ENCODE measurements around the gene ITPR2.
"Not testable (repeated sequence)": the region's sequence is repeated elsewhere in the genome, so short reads cannot be mapped to it uniquely, and the experiment has no call there.

Gene ITPR2

GRCh38 chr12:26319511-26319910 is 513.5 kb downstream of the ITPR2 start:
- no peak for DNase-seq

DNA sequence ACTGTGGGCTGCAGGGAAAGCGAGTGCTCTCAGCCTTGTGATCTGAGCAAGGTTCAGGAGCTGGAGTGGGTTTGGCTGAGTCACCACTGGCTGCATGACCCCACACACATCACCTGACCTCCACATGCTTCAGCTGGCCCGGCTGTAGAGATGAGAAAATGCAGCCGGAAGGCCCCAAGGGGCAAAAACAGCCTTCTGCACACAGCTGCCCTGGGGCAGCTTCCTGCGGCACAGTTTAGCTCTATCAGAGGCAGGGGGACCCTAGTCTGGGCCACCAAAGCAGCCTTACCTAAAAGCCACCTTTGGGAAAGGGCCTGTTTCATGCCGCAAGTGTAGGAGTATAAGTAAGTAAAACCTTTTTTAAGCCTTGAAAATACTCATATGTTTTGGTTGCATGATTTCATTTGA is 514.3 kb downstream of the ITPR2 start:
- no peak for DNase-seq

- no peak for DNase-seq
These were observed 514.9 kb downstream of the ITPR2 start for GRCh38 chr12:26317942-26318575.

GRCh38 chr12:26314103-26314502 is 518.9 kb downstream of the ITPR2 start:
- DNase-seq: not testable (repeated sequence)

DNA sequence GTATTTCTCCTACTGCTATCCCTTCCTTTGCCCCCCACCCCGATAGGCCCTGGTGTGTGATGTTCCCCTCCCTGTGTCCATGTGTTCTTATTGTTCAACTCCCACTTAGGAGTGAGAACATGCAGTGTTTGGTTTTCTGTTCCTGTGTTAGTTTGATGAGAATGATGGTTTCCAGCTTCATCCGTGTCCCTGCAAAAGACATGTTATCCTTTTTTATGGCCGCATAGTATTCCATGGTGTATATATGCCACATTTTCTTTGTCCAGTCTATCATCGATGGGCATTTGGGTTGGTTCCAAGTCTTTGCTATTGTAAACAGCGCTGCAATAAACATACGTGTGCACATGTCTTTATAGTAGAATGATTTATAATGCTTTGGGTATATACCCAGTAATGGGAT is 522.5 kb downstream of the ITPR2 start:
- DNase-seq: not testable (repeated sequence)

GRCh38 chr12:26309634-26310033 is 523.4 kb downstream of the ITPR2 start:
- DNase-seq: no peak

DNA sequence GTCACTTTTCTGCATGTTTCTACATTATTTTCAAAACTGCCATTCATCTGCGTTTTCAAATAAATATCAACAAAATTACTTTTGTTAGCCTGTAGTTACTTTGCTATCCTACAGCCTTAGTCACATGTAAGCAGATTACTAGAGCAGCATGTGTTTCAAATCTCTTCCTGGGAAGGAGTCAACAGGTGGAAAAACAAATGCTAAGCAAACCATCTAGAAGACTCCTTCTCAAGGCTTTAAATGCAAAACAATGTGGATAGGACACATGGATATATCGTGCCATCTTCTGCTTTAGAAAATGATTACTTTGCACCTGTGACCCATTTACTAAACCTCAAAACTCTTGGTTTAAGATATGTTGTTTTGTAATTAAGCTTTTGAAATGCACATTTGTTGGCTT is 528.7 kb downstream of the ITPR2 start:
- no peak for DNase-seq

DNA sequence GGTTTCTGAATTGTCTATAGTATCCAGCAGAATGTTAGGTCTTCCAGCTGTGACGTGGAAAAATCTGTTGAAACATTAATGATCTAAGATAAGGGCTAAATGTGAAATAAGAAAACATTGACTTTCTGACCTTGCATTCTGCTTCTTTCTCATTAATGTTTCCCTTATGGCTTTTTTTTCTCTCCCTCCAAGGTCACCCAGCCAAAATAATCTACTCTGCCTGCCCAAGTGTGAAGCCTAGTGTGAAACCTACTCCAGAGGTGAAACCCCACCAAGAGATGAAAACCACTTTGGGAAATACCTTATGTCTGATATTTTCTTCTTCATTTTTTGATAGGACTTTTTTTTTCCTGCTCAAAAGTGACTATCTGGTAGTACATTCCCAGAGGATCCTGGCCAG is 529.6 kb downstream of the ITPR2 start:
- DNase-seq: no peak

GRCh38 chr12:26302776-26303175 is 530.2 kb downstream of the ITPR2 start:
- DNase-seq: no peak

GRCh38 chr12:26299751-26300150 is 533.2 kb downstream of the ITPR2 start:
- no peak for DNase-seq

GRCh38 chr12:26298785-26299621 is 534.0 kb downstream of the ITPR2 start:
- no peak for DNase-seq

DNA sequence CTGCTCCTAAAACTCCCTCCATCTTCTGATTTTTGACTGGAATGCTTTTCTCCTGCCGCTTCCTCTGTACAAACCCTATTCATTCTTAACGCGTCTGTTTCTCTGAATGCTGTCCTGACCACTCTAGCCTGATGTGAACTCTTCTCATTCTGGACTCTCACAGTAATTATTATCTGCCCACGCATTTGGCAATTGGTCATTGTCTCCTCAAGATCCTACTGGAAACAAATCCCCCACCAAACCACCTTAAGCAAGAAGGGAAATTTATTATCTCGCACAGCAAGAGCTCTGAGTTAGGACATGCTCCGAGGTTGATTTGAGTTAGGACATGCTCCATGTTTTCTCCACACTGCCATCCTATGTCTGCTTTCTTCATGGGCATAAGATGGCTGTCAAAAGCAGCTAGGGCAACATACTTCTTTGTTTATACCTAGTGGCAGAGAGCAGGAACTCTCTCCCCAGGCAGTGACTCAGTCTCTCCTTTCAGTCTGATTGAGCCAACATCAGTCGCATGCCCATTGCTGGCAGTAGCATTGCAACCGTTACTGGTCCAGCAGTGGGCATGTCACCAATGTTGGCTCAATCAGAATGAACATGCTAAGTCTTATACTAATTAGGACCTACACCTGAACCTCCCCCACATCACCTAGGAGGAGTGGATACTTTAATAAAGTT is 535.5 kb downstream of the ITPR2 start:
- no peak for DNase-seq

DNA sequence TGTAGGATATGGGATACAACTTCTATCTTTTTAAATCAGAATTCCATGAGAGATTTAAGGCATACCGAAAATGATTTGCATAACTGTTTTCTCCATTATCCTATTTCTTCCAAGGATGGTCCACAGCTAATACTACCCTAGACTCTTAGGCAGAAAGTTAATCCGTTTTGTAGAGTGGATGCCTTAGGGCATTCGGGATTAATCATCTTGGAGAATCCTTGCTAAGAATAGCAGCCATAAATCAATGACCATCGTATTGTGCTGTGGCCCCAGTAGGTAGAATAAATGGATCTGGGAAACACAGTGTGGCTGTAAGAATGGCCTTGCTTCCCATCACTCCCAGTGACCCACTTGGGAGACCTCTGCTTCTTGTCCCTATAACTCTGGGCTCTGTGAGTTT is 538.0 kb downstream of the ITPR2 start:
- no peak for DNase-seq

GRCh38 chr12:26293612-26294011 is 539.4 kb downstream of the ITPR2 start:
- no peak for DNase-seq

DNA sequence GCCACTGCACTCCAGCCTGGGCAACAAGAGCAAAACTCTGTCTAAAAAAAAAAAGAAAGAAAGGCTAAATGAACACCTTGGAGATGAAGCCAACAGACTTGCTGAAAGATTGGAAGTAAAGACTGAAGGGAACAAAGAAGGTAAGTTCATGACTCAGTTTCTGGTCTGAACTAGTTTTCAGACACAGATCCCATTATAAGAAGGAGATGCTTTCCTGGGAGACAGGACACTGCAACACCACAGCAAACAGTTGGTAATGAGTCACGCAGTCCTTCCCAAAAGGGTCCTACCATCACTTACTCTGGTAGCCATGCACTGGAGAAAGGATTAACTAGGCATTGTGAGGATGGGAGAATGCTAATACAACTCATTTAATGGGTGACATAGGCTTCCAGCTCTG is 540.4 kb downstream of the ITPR2 start:
- no peak for DNase-seq

GRCh38 chr12:26290565-26290964 is 542.4 kb downstream of the ITPR2 start:
- DNase-seq: no peak

GRCh38 chr12:26287671-26288381 is 545.2 kb downstream of the ITPR2 start:
- no peak for DNase-seq

Data from activated naive CD4-positive, alpha-beta T cell treated with Interleukin-2 at 50 U/mL for 16 hours (primary cell).